HEK293 (cell line): ENCODE data around the gene ABHD16A.

Experiments used
- CTCF ChIA-PET: fragments of 350-600 bp; formaldehyde crosslinking; extraction: SDS; loops from one replicate; lab custom pipeline; 2021; ENCODE audit warnings: antibody characterized with exemption; lab: Yijun Ruan, JAX
- POLR2A ChIA-PET: fragments of 300-600 bp; formaldehyde crosslinking; extraction: SDS; loops from one replicate; lab custom pipeline; 2020; ENCODE audit warnings: antibody characterized with exemption, inconsistent platforms; lab: Yijun Ruan, JAX
- H3K27ac ChIP-seq: fragments of 200-500 bp; sonication (Bioruptor generic); 2 replicates; pipeline ENCODE4 v1.5.1; 2014; ENCODE audit warnings: low read depth, low read length, control low read depth, inconsistent platforms; ENCODE audit errors: extremely low read depth
- H3K36me3 ChIP-seq, 2 experiments: fragments of 200-500 bp in 1 of 2; sonication (Bioruptor generic) in 1 of 2; 1 replicate in 1 of 2; 2 replicates in 1 of 2; pipeline ENCODE4 v1.5.1; 2014 to 2017; ENCODE audit warnings: inconsistent platforms in 2 of 2, low read length in 2 of 2; ENCODE audit not compliant: control insufficient read depth in 2 of 2, insufficient read depth in 1 of 2
- H3K4me1 ChIP-seq: fragments of 200-500 bp; sonication (Bioruptor generic); 2 replicates; pipeline ENCODE4 v1.5.1; 2014; ENCODE audit warnings: mild to moderate bottlenecking, low read length, inconsistent platforms; ENCODE audit not compliant: control insufficient read depth, insufficient read depth
- H3K4me3 ChIP-seq: 2 replicates; pipeline ENCODE4 v1.5.1; 2011; ENCODE audit warnings: low read depth, mild to moderate bottlenecking, control low read depth, low read length, moderate library complexity
- H3K9me3 ChIP-seq: fragments of 200-500 bp; sonication (Bioruptor generic); 2 replicates; pipeline ENCODE4 v1.5.1; 2014; ENCODE audit warnings: low read depth, low read length, inconsistent platforms; ENCODE audit not compliant: control insufficient read depth, insufficient read depth
- HIC1 ChIP-seq: fragments of 450-650 bp; formaldehyde crosslinking; IDR thresholded peaks from 2 replicates; pipeline ENCODE4 v1.5.1; 2016; ENCODE audit warnings: missing biosample characterization, missing genetic modification characterization
- KLF1 ChIP-seq: fragments of 450-650 bp; formaldehyde crosslinking; IDR thresholded peaks from 2 replicates; pipeline ENCODE4 v1.5.1; 2016; ENCODE audit warnings: missing biosample characterization, missing genetic modification characterization
- KLF10 ChIP-seq: fragments of 450-650 bp; IDR thresholded peaks from 2 replicates; pipeline ENCODE4 v1.5.1; 2018; ENCODE audit warnings: missing biosample characterization, mild to moderate bottlenecking, missing genetic modification characterization
- KLF16 ChIP-seq: fragments of 450-650 bp; formaldehyde crosslinking; IDR thresholded peaks from 2 replicates; pipeline ENCODE4 v1.5.1; 2017; ENCODE audit warnings: missing biosample characterization, missing genetic modification characterization
- KLF8 ChIP-seq: fragments of 450-650 bp; formaldehyde crosslinking; IDR thresholded peaks from 2 replicates; pipeline ENCODE4 v1.5.1; 2016; ENCODE audit warnings: missing biosample characterization, missing genetic modification characterization
- KLF9 ChIP-seq: fragments of 450-650 bp; formaldehyde crosslinking; IDR thresholded peaks from 2 replicates; pipeline ENCODE4 v1.5.1; 2016; ENCODE audit warnings: missing biosample characterization, missing genetic modification characterization, low read depth
- PRDM6 ChIP-seq: fragments of 450-650 bp; formaldehyde crosslinking; IDR thresholded peaks from 2 replicates; pipeline ENCODE4 v1.5.1; 2017; ENCODE audit warnings: missing biosample characterization, missing genetic modification characterization
- SETDB1 ChIP-seq: IDR thresholded peaks from one replicate; pipeline ENCODE4 v1.6.1; 2017; ENCODE audit warnings: mild to moderate bottlenecking, low read length, moderate library complexity, mixed read lengths; ENCODE audit not compliant: insufficient read length
- SP2 ChIP-seq: fragments of 450-650 bp; formaldehyde crosslinking; IDR thresholded peaks from 2 replicates; pipeline ENCODE4 v1.5.1; 2016; ENCODE audit warnings: missing biosample characterization, missing genetic modification characterization
- SP7 ChIP-seq: fragments of 450-650 bp; formaldehyde crosslinking; IDR thresholded peaks from 2 replicates; pipeline ENCODE4 v1.5.1; 2016; ENCODE audit warnings: missing biosample characterization, missing genetic modification characterization
- ZBTB20 ChIP-seq: fragments of 450-650 bp; formaldehyde crosslinking; IDR thresholded peaks from 2 replicates; pipeline ENCODE4 v1.5.1; 2016; ENCODE audit warnings: missing biosample characterization, missing genetic modification characterization
- ZBTB8A ChIP-seq: fragments of 450-650 bp; formaldehyde crosslinking; IDR thresholded peaks from 2 replicates; pipeline ENCODE4 v1.5.1; 2016; ENCODE audit warnings: missing biosample characterization, missing genetic modification characterization
- ZFP37 ChIP-seq: fragments of 450-650 bp; formaldehyde crosslinking; IDR thresholded peaks from 2 replicates; pipeline ENCODE4 v1.5.1; 2016; ENCODE audit warnings: missing biosample characterization, missing genetic modification characterization
- ZNF223 ChIP-seq: fragments of 450-650 bp; formaldehyde crosslinking; IDR thresholded peaks from 2 replicates; pipeline ENCODE4 v1.5.1; 2016; ENCODE audit warnings: missing biosample characterization, missing genetic modification characterization
- ZNF37A ChIP-seq: fragments of 450-650 bp; IDR thresholded peaks from 2 replicates; pipeline ENCODE4 v1.5.1; 2018; ENCODE audit warnings: missing biosample characterization, missing genetic modification characterization
- ZNF501 ChIP-seq: fragments of 450-650 bp; formaldehyde crosslinking; IDR thresholded peaks from 2 replicates; pipeline ENCODE4 v1.5.1; 2016; ENCODE audit warnings: missing biosample characterization, missing genetic modification characterization
- ZNF510 ChIP-seq: fragments of 450-650 bp; formaldehyde crosslinking; IDR thresholded peaks from 2 replicates; pipeline ENCODE4 v1.5.1; 2018; ENCODE audit warnings: mild to moderate bottlenecking, missing genetic modification characterization, missing biosample characterization; ENCODE audit not compliant: insufficient replicate concordance
- ZNF518A ChIP-seq: fragments of 450-650 bp; formaldehyde crosslinking; conservative IDR thresholded peaks from 2 replicates; pipeline ENCODE4 v1.5.1; 2016; ENCODE audit warnings: low read depth, missing biosample characterization, missing genetic modification characterization
- ZNF658 ChIP-seq: fragments of 450-650 bp; formaldehyde crosslinking; IDR thresholded peaks from 2 replicates; pipeline ENCODE4; 2016; ENCODE audit warnings: missing biosample characterization, missing genetic modification characterization
- ZNF677 ChIP-seq: fragments of 450-650 bp; IDR thresholded peaks from 2 replicates; pipeline ENCODE4 v1.5.0; 2018; ENCODE audit warnings: missing biosample characterization, mild to moderate bottlenecking, missing genetic modification characterization, moderate library complexity
- ZNF76 ChIP-seq: fragments of 450-650 bp; formaldehyde crosslinking; IDR thresholded peaks from 2 replicates; pipeline ENCODE4; 2016; ENCODE audit warnings: low read depth, missing biosample characterization, missing genetic modification characterization, borderline replicate concordance
- TF ChIP-seq, protein P1 (sequence below): fragments of 450-650 bp; formaldehyde crosslinking; IDR thresholded peaks from 2 replicates; pipeline ENCODE4 v1.5.1; 2017; ENCODE audit warnings: missing biosample characterization, mild to moderate bottlenecking, missing genetic modification characterization, moderate library complexity
- TF ChIP-seq, protein P2 (sequence below): fragments of 450-650 bp; formaldehyde crosslinking; IDR thresholded peaks from 2 replicates; pipeline ENCODE4 v1.5.1; 2016; ENCODE audit warnings: missing biosample characterization, missing genetic modification characterization
- TF ChIP-seq, protein P3 (sequence below): fragments of 450-650 bp; formaldehyde crosslinking; IDR thresholded peaks from 2 replicates; pipeline ENCODE4 v1.5.1; 2016; ENCODE audit warnings: missing biosample characterization, missing genetic modification characterization

Gene ABHD16A

DNA sequence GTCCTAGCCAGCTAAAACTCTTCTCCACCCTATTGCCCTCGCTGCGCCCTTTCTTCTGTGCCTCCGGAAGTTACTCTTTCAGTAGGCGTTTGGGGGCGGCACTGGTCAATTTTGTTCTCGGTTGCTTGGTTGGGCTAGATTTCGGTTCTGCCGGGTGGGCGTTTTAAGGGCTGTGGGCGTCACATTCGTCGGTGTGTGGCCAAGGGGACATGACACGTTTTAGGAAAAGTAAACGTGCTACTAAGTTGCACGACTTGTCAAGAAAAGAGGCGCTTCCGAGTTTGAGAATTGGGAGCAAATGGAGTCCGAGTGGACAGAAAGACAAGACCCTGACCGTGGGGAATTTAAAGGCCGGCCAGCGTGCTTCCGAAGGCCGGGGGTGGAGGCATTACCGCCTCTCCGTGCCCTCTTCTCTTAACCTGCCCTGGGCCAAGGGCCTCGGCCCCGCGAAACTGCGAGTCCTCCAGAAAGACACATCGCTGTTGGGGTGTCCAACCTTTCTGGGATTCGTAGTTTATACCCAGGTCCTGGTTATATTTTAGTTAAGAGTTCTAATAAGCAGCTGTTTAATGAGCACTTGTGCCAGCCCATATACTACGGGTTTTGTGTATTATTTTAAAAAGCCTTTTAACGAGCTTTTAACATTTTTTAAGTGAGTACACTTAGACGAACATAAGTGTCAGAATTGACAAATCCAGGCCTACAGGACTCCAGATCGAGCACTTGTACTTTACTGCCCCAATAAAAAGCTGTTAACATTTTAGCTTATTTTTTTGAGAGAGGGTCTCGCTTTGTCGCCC, 50.0 kb downstream of the ABHD16A start:
- POLR2A ChIA-PET, result interaction anchor here (0.5 to 7.7 kb wide), 27 partner anchors 10 to 1319 kb away, joined by 3 to 180 read pairs (median 7); partner anchors contain the start of genes ABHD16A, ATP6V1G2, C6orf47 and CLIC1
- CTCF ChIA-PET, result interaction anchor here (0.5 to 2.5 kb wide), 12 partner anchors 8 to 263 kb away, joined by 3 to 16 read pairs (median 4); partner anchors contain the start of genes ATP6V1G2, C6orf47 and GPANK1
- peaks cover 27 to 57% of the 10 kb centered on the region in 2 experiments; a peak in 2 of 3 replicates for H3K36me3 ChIP-seq
- H3K4me3 ChIP-seq, result peak overlapping the region; percentile 85
- H3K27ac ChIP-seq, result peak overlapping the region; percentile 87
- 0 out of 2 replicates have a peak, but pooled peaks cover 6% of the 10 kb centered on the region for H3K4me1 ChIP-seq
- no peaks in the 10 kb centered on the region for H3K9me3 ChIP-seq
- peak; percentile 41; the same call in 1 of the 2 replicates for TF ChIP-seq ZBTB20 (tag by site-specific recombination)
- TF ChIP-seq, protein P1, sequence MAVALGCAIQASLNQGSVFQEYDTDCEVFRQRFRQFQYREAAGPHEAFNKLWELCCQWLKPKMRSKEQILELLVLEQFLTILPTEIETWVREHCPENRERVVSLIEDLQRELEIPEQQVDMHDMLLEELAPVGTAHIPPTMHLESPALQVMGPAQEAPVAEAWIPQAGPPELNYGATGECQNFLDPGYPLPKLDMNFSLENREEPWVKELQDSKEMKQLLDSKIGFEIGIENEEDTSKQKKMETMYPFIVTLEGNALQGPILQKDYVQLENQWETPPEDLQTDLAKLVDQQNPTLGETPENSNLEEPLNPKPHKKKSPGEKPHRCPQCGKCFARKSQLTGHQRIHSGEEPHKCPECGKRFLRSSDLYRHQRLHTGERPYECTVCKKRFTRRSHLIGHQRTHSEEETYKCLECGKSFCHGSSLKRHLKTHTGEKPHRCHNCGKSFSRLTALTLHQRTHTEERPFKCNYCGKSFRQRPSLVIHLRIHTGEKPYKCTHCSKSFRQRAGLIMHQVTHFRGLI, result peak; percentile 88
- TF ChIP-seq ZNF76 (tag by site-specific recombination), result 0 out of 2 replicates have a peak, but pooled peaks have one; percentile 33
- peak; percentile 55 for TF ChIP-seq KLF9 (tag by site-specific recombination)
- TF ChIP-seq, protein P2, sequence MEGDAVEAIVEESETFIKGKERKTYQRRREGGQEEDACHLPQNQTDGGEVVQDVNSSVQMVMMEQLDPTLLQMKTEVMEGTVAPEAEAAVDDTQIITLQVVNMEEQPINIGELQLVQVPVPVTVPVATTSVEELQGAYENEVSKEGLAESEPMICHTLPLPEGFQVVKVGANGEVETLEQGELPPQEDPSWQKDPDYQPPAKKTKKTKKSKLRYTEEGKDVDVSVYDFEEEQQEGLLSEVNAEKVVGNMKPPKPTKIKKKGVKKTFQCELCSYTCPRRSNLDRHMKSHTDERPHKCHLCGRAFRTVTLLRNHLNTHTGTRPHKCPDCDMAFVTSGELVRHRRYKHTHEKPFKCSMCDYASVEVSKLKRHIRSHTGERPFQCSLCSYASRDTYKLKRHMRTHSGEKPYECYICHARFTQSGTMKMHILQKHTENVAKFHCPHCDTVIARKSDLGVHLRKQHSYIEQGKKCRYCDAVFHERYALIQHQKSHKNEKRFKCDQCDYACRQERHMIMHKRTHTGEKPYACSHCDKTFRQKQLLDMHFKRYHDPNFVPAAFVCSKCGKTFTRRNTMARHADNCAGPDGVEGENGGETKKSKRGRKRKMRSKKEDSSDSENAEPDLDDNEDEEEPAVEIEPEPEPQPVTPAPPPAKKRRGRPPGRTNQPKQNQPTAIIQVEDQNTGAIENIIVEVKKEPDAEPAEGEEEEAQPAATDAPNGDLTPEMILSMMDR (tag by site-specific recombination), result peak; percentile 35; the same call in 1 of the 2 replicates
- no peak for TF ChIP-seq ZNF658 (tag by site-specific recombination)
- TF ChIP-seq KLF16 (tag by site-specific recombination), result peak; percentile 13
- no peak for TF ChIP-seq ZNF677
- TF ChIP-seq KLF1 (tag by site-specific recombination), result no peak; the same call in 1 of the 2 replicates
- TF ChIP-seq SP7 (tag by site-specific recombination), result peak; percentile 33; the same call in 1 of the 2 replicates
- TF ChIP-seq ZNF501 (tag by site-specific recombination), result peak; percentile 41; the same call in 1 of the 2 replicates
- TF ChIP-seq SP2 (tag by site-specific recombination), result peak; percentile 96
- TF ChIP-seq HIC1 (tag by site-specific recombination), result peak; percentile 93
- TF ChIP-seq ZNF510 (tag by site-specific recombination), result no peak
- TF ChIP-seq, protein P3, sequence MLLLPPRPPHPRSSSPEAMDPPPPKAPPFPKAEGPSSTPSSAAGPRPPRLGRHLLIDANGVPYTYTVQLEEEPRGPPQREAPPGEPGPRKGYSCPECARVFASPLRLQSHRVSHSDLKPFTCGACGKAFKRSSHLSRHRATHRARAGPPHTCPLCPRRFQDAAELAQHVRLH, result no peak
- TF ChIP-seq ZFP37, result no peak
- no peak for TF ChIP-seq SETDB1
- TF ChIP-seq PRDM6, result no peak
- no peak for TF ChIP-seq ZNF223
- TF ChIP-seq ZNF518A (tag by site-specific recombination), result 0 out of 2 replicates have a peak, but pooled peaks have one; percentile 59
- TF ChIP-seq KLF10 (tag by site-specific recombination), result 0 out of 2 replicates have a peak, but pooled peaks have one; percentile 7
- peak; percentile 100 for TF ChIP-seq ZBTB8A
- TF ChIP-seq KLF8, result peak; percentile 78; the same call in 1 of the 2 replicates
- no peak for TF ChIP-seq ZNF37A (tag by site-specific recombination)
